ENCODE data around the gene ROS1.

Gene ROS1

DNA sequence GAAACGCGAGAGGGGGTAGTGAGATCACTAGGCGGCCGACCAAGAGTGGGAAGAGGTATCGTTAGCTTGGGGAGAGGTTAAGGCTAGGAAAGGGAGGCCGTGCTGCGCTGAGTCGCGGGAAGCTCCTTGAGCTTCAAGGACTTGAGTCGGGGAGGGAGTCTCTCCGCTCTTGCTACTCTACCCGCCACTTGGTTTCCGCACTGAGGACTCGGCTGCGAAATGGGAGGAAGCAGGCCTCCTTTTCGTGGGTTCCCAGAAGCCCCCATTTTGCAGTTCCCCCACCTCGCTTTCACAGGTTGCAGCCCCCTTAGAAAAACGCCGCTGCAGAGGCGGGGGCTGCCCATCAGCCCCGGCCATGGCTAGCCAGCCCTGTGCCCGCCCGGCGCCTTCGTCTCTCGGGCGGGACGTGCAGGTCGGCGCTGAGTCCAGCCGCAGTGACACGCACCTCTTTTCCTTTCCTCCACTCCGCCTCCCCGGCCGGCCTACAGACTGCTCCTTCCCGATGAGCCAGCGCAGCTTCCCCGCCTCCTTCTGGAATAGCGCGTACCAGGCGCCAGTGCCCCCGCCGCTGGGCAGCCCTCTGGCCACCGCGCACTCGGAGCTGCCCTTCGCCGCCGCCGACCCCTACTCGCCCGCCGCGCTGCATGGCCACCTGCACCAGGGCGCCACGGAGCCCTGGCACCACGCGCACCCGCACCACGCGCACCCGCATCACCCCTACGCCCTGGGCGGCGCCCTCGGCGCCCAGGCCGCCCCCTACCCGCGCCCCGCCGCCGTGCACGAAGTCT is 155.5 kb downstream of the ROS1 start:
- TF ChIP-seq, protein P1, sequence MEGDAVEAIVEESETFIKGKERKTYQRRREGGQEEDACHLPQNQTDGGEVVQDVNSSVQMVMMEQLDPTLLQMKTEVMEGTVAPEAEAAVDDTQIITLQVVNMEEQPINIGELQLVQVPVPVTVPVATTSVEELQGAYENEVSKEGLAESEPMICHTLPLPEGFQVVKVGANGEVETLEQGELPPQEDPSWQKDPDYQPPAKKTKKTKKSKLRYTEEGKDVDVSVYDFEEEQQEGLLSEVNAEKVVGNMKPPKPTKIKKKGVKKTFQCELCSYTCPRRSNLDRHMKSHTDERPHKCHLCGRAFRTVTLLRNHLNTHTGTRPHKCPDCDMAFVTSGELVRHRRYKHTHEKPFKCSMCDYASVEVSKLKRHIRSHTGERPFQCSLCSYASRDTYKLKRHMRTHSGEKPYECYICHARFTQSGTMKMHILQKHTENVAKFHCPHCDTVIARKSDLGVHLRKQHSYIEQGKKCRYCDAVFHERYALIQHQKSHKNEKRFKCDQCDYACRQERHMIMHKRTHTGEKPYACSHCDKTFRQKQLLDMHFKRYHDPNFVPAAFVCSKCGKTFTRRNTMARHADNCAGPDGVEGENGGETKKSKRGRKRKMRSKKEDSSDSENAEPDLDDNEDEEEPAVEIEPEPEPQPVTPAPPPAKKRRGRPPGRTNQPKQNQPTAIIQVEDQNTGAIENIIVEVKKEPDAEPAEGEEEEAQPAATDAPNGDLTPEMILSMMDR (IDR thresholded peaks at IDR 0.05; ENCODE audit: borderline replicate concordance, insufficient read depth, low read depth, low read length): no peak
- no peak overlapping the region for H3K4me3 ChIP-seq (ENCODE audit: low read depth, low read length)

DNA sequence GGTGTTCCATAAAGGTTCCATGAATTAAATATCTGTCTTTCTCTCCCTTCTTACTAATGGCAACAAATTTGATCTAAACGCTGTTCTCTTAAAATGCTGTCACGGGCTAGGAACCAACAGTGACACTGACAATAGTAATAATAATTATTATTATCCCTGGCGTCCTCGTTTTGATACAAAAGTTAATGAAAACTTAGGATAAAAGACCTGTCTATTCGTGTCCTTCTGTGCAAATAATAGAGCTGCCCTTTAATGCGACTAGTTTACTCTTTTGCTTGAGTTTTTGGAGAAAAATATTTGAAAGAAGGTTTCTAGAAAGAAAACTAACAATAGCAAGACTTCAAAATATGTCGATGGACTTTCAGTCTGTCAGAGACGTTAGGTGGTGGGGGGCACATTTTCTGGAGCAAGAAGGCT is 156.1 kb downstream of the ROS1 start:
- TF ChIP-seq, protein P1 (IDR thresholded peaks at IDR 0.05; ENCODE audit: borderline replicate concordance, insufficient read depth, low read depth, low read length): no peak
- H3K4me3 ChIP-seq (ENCODE audit: low read depth, low read length): no peak overlapping the region

DNA sequence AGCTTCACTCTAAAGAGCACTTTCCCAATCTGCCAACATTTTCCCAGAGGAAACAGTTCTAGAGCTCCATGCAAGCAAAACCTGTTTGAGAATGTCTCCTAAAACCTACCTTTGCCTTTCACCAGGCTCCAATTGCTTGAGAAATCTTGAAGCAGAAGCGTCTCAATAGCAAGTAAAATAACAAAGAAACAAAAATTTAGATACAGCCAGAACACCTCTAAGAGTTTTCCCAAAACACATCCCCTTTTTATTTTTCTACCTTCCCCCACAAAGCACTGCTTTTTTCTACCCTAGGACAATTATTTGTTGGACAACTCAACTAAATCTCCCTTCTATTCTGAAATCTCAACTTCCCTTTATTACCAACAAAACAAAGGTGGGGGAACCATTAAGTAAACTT is 156.8 kb downstream of the ROS1 start:
- H3K4me3 ChIP-seq (ENCODE audit: low read depth, low read length): no peak overlapping the region
- TF ChIP-seq, protein P1 (IDR thresholded peaks at IDR 0.05; ENCODE audit: borderline replicate concordance, insufficient read depth, low read depth, low read length): no peak

DNA sequence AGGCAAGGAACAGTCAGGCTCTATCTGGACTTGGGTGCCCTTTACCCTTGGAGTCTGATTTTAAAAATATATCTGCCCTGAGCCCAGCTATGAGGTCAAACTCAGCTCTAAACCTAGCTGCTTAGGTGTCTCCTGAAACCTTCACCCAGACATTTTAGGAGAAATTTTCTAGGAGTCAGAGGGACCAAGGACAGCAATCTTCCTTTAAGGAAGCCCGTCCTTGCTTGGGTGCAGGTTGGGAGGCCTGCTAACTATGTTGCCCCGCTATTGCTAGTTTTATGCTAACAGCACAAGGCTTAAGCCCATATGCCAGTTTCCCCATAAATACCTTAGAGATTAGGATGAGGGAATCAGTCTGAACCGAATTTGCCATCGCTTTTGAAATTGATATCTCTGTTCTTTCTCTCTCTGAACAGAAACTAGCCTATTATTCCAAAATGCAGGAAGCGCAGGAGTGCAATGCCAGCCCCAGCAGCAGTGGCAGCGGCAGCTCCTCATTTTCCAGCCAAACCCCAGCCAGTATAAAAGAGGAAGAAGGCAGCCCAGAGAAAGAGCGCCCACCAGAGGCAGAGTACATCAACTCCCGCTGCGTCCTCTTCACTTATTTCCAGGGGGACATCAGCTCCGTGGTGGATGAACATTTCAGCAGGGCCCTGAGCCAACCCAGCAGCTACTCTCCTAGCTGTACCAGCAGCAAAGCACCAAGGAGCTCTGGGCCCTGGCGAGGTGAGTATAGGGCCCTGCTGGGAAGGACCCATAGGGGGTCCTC is 157.8 kb downstream of the ROS1 start:
- no peak overlapping the region for H3K4me3 ChIP-seq (ENCODE audit: low read depth, low read length)
- TF ChIP-seq, protein P1 (IDR thresholded peaks at IDR 0.05; ENCODE audit: borderline replicate concordance, insufficient read depth, low read depth, low read length): no peak

DNA sequence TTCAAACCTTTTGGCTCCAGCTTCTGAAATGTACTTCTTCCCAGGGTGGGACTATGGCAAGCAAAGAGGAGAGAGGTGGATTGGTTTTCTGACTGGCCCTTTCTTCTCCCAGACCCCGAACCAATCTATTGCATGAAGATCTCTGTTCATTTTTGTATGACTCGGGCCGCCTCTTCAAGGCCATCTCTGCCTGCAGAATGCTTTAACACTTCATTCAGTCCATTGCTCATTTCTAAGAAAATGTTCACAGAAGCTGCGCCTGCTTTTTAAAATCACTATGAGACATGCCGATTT is 158.7 kb downstream of the ROS1 start:
- TF ChIP-seq, protein P1 (IDR thresholded peaks at IDR 0.05; ENCODE audit: borderline replicate concordance, insufficient read depth, low read depth, low read length): no peak
- H3K4me3 ChIP-seq (ENCODE audit: low read depth, low read length): no peak overlapping the region

DNA sequence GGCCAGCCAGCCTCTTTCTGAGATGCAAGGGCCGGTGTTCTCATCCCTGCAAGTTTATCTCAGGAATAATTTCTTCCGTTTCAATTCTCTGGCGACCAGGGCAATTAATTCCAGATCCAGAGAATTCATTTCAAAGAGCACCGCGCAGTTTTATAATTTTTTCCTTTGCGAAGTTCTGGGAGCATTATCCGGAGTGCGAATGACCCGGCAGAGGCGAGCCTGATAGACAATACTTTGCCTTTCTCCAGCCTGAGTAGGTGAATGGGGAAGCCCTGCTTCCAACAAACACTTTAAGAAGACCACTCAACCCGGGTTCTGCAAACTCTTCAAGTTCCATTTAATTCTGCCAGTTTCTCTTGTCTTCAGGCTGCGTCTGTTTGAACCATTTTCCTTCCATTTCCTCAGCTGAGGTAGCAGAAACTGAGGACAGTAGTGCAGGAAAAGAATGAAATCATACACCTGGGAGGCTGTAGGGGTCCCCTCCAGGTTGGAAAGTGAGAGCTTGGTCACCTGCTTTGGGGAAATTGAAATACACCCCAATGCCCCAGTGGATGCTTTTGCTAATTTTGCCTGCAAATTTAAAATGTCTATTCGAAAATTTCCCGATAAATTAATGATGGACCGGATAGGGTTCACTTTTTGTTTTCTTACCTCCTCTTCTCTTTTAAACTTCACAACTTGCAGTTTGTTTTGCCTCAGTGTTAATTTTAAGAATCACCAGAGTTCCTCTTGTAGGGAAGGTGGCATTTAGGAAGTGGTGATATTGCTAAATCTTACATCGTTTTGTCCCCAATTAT is 159.3 kb downstream of the ROS1 start:
- TF ChIP-seq, protein P1 (IDR thresholded peaks at IDR 0.05; ENCODE audit: borderline replicate concordance, insufficient read depth, low read depth, low read length): no peak
- H3K4me3 ChIP-seq (ENCODE audit: low read depth, low read length): no peak overlapping the region

All from GM12875 (cell line).